Stimulated activated CD8-positive, alpha-beta memory T cell treated with anti-CD3 and anti-CD28 coated beads, Interleukin-15, amount 100 ng/mL, for 4 hours (primary cell): ENCODE data around the gene IL1RAPL2.
"Not testable (repeated sequence)": the region's sequence is repeated elsewhere in the genome, so short reads cannot be mapped to it uniquely, and the experiment has no call there.

Source experiments
- DNase-seq, 2 donors: peaks; one replicate each; pipeline ENCODE4 v3.0.0-alpha.2; 2020; ENCODE audit warnings: low read depth in 2 of 2

Gene IL1RAPL2

DNA sequence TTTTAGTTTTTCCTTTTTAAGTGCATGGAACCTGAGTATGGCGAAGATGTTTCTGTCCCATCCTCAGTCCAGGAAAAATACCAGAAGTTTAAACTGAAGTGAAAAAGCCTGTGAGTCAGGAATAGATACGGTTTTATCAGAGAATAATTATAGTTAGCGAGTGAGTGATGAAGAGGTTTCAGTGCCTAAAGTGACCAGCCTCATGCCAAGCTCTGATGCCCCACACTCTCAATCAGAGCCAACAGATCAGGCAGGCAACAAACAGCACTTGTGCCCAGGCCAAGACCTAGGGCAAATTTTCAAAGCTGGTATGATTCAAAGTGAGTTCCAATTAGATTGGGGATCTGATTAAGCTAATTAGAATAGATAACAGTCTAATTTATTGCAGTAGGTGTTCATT lies 1043.5 kb downstream of the IL1RAPL2 start:
- DNase-seq: no peak

DNA sequence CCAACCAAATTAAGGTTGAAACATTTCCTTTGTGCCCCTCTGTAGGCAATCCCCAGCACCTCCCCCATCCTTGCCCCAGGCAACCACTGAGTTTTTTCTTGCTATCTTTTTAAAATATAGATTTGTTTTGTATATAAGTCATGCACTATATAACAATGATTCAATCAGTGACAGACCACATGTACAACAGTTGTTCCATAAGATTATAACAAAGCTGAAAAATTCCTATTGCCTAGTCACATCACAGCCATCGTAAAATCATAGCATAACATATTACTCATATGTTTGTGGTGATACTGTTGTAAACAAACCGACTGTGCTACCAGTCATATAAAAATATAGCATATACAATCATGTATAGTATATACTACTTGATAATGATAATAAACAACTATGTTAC lies 1044.4 kb downstream of the IL1RAPL2 start:
- DNase-seq: no peak

GRCh38 chrX:105618393-105619101 lies 1052.5 kb downstream of the IL1RAPL2 start:
- DNase-seq: no peak

- no peak for DNase-seq
These were observed 1068.2 kb downstream of the IL1RAPL2 start for GRCh38 chrX:105634180-105634579.

DNA sequence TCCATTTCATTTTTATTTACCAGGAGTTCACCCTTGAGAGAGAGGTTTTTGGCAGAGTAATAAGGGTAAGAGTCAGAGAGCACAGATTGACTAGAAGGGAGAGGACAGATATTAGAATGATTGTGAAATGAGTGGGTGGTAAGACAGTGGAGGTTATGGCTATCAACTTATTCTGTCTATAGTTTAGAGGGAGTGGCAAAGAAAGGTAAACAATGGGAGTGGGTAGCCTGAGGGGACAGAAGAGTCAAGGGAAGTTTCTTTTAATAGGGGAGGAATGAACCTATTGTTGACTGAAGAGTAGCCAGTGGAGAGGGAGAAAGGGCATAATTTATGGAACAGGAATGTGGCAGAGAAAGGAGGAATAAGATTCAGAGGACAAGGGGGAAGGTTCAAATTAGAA lies 1069.8 kb downstream of the IL1RAPL2 start:
- no peak for DNase-seq

DNA sequence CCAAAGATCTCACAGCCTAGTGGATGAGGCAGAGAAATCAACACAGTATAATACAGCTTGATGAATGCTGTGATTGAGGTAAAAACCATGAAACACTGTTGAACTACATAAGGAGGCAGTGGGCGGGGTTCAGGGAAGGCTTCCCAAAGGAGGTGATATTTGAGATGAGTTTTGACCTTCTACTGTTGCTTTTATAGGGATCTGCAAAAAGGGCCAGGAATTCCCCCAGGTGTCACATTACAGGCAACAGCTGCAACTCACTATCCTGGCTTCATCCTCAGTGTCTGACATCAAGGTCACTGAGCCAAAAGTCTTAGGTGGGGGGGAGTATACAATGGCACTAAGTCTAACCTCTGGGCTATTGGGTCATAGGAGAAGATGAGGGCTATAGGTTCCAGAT lies 1070.7 kb downstream of the IL1RAPL2 start:
- no peak for DNase-seq

- no peak for DNase-seq
These were observed 1079.8 kb downstream of the IL1RAPL2 start for GRCh38 chrX:105645667-105646357.

DNA sequence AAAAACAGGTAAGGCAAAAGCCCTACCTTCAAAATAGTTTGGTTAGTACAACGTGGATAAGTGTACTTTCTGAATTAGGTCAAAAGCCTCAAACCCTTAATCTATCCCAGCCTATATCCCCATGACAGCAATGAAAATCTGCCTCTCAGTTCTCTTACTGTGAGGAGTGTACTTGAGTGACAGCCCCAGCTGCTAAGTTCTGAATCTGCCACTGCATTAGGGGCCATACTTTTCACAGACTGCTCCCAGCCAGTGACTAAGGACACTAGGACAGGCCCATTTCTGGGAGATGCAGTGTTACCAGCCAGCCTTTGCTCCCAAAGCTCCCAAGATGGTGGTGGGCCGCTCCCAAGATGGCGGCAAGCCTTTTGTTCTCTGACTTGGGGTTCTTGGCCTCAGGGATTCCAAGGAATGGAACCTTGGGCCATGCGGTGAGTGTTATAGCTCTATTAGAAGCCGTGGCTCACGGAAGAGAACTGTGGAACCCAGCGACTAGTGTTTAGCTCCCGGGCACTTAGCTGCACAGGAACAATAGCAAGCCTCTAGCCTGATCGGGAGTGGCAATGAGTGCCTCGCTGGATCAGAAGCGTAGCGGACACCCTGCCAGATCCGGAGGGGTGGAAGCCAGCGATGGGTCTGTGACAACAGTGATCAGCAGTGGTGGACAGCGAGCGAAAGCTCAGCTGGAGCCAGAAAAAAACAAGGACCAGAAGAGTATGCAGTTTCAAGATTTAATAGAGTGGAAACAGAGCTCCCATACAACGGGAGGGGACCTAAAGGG lies 1080.8 kb downstream of the IL1RAPL2 start:
- no peak for DNase-seq

DNA sequence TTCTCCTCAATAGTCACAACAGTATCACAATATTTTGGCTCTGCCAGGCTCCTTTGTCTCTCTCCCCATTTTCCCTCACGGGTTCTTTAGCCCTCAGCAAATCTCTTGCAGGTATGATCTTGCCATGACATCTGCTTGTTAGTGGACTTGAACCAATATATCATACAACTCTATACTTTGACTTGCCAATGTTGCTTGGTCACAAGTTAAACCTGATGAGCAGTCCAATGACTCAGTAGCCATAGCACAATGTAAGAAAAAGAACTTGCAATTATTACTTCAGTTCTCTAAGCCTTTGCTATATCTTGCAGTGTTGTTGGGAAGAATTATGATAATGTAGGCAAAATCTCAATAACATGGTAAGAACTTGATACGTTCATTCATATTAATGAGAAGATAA lies 1081.8 kb downstream of the IL1RAPL2 start:
- DNase-seq: no peak

GRCh38 chrX:105648732-105649131 lies 1082.7 kb downstream of the IL1RAPL2 start:
- DNase-seq: no peak

- no peak for DNase-seq
These were observed 1084.6 kb downstream of the IL1RAPL2 start for GRCh38 chrX:105650577-105650976.

GRCh38 chrX:105650986-105651385 lies 1085.0 kb downstream of the IL1RAPL2 start:
- DNase-seq: no peak

GRCh38 chrX:105653891-105654290 lies 1087.9 kb downstream of the IL1RAPL2 start:
- DNase-seq: no peak

GRCh38 chrX:105658136-105658535 lies 1092.1 kb downstream of the IL1RAPL2 start:
- DNase-seq: no peak

- DNase-seq: no peak
These were observed 1096.2 kb downstream of the IL1RAPL2 start for GRCh38 chrX:105662248-105662647.

- DNase-seq: no peak
These were observed 1098.2 kb downstream of the IL1RAPL2 start for GRCh38 chrX:105664243-105664642.

DNA sequence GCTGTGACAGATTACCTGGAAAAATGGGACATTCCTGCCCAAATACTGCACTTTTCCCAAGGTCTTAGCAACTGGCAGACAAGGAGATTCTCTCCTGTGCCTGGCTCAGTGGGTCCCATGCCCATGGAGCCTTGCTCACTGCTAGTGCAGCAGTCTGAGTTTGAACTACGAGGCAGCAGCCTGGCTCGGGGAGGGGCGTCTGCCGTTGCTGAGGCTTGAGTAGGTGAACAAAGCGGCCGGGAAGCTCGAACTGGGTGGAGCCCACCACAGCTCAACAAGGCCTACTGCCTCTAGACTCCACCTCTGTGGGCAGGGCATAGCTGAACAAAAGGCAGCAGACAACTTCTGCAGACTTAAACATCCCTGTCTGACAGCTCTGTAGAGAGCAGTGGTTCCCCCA lies 1118.3 kb downstream of the IL1RAPL2 start:
- not testable (repeated sequence) for DNase-seq

- DNase-seq: no peak
These were observed 1128.8 kb downstream of the IL1RAPL2 start for GRCh38 chrX:105694839-105695238.

DNA sequence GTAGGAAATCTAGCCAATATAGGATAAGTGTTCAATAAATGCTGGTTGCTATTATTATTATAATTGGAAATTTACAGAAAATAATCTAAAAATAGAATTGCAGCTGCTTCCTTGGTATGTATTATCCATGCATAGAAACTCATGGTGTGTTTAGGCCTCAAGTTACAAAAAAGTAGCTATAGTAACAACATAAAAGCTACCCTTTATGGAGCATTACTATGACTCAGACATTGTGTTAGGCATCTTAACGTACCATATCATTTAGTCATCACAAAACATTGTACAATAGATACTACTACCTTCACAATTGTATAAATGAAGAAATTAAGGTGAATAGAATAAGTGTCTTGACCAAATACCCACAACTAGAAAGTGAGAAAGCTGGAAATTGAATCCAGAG lies 1129.5 kb downstream of the IL1RAPL2 start:
- DNase-seq: no peak

- DNase-seq: no peak
These were observed 1130.9 kb downstream of the IL1RAPL2 start for GRCh38 chrX:105696870-105697269.

DNA sequence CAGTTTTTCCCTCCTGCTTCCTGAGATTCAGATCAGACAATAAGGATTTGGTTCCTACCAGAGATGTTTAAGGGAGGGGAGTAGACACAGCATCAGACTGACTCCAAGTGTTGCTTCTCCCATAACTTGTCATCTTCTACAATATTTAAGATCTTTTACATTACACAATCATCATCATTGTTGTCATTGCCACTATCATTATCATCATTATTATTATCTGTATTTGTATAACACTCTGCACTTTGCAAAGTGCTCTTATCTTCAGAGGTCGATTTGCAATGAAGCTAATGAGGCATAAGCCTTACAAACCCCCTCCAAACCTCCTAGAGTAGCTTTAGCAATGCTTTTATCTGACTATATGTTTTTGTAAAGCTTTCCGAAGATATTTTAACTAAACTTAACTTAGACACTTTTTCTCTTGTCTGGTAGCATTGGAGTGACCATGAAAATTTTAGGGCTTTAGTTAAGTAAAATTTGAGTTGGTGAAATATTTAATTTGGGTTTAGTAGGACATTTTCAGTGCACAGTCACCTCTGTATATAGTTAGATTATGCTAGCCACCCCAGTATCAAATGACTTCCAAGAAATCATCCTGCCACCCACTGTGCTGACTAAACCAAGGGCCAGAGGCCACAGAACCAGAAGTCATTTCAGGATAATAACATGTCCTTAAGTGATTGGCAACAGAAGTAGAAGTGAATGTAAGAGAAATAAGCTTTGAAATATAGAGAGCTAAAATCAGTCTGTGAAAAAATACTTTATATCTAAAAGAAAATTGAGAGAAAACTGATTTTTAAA lies 1132.2 kb downstream of the IL1RAPL2 start:
- no peak for DNase-seq

DNA sequence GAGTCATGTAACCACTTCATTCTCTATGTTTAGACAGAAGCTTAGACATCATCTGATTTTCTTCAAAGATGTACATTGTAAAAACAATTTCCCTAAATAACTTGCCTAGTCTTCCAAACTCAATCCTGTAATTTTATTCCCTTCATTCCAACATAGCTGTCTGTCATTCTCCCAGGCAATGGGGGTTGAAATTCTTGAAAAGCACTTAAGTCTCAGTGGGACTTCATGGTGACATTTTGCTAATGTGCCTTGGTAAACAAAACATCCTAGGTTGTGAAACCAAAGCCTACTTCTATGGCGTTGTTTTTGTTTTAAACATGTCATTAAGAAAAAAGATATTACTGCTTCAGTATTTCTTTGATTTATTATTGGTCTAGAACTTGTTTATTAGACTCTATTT lies 1134.3 kb downstream of the IL1RAPL2 start:
- no peak for DNase-seq
